ENCODE measurements around the gene RPAP3.
"Not testable (repeated sequence)": the region's sequence is repeated elsewhere in the genome, so short reads cannot be mapped to it uniquely, and the experiment has no call there.

The RPAP3 gene

DNA sequence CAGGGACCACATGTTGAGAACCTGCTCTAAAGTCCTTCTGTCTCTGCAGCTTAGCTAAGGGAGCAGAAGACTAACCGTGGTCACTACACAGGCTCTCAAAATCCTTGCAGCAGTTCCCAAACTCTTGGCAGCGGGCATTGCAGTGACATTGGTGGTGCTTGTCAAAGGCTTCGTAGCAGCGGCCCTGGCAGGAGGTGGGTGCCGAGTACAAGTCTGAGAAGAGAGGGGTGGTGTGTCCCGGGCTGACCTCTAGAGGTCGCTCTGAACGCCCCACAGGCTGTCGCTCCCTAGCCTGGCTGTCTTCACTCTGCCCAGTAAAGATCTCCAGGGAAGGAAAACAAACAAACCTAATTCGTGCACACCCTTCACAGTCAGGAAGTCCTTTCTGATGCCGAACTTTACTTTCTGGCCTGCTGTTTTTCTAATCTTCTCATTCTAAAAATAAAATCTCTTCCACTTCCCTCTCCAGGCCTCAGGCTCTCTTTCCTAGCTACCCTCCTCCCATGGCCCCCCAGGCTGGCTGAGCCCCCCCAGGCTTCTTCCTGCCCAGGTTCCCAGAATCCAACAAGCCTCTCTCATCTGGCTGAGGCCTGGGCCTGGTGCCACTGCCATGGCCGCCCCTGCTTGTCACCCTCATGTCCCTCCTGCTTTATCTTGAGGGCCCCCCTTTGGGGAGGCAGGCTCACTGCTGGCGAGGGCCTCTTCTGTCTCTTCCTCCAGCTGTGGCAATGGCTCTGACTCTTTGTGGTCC is 11.8 kb upstream of the RPAP3 start:
- DNase-seq: peak; percentile 32 to 33

DNA sequence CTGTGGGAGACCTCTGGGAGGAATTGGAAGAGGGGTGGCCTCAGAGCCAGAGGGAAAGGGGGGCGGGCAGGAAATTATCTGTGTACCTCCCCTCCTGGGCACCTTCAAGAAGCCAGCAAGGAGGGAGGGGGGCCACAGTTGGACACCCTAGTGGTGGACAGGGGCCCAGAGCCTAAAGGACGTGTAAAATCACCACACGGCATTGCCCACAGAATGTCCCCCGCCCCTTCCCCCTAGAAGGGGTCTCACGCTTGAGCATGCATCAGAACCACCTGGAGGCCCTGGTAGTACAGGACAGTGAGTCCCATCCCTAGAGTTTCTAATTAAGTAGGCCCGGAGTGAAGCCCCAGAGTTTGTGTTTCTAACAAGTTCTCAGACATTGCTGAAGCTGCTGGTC is 11.2 kb upstream of the RPAP3 start:
- DNase-seq: no peak

DNA sequence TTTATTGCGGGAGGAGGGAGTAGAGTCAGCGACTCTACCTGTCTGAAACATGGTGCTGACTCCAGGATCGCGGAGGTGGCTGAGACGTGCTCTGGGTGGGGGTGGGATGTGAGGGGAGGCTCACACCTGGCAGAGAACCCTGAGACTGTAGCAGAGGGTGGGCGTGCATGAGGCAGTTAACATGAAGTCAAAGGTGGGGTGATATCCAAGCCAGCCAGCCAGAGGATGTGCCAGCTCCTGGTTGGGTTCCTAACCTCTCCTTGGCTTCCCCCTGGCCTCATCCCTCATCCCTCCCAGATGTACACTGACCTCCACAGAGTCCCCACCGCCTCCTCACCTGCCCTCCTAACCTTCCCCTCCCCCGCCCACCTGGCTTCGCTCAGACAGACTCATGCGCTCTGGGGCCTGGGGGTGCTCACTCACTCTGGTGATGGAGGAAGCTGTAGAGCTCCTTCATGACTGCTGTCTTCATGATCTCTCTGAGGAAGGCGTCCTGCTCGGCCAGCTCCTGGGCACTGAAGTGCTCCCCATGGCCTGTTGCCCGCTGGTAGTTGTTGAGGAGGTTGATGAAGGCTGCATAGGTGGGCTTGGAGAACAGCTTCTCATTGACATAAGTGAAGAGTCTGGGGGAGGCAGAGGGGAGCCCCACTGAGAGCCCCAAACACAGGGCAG is 10.2 kb upstream of the RPAP3 start:
- no peak for DNase-seq

DNA sequence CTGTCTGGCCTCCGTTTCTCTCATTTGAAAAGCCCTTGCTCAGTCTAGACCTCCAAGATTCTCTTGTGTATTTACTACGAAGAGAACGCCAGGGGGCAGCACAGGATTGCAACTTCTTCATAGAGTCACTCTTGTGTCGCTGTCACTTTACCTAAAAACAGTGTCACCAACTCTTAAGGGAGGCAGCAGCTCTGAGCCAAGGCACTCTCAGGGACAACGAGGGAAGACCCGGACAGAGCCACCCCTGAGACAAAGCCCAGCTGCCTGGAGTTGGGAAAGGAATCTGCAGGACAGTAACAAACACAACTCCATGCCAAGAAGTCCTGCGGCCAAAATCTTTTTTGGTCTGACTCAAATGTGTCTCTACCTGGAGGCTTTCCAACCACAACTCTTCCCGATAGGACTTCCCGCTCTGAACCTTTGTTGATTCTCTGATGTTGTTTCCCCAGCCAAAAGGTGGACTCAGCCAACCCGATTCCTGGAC is 9.6 kb upstream of the RPAP3 start:
- peak; percentile 79 to 81 for DNase-seq

DNA sequence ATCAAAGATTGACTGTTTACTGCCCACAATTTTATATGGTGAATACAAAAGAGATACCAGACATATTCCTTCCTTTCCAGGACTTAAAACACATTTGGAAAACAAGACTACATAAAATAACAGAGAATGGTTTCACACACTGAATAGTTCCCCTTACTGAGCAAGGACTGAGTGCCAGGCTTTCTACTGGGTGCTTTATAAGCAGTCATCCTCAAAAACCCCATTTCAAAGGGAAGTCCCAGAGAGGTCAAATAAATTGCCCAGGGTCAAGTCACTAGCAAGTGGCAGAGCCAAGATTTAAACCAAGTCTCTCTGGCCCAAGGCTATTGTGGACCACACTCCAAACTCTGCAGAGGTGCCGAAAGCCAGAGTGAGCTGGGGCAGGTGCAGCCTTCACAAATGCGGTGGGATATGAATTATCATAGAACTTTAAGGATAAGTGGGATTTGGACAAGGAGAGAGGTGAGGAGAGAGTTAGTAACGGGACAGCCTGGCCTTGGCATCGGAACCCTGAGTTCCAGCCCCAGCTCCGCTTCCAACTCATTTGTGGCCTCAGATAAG is 9.1 kb upstream of the RPAP3 start:
- DNase-seq: no peak

DNA sequence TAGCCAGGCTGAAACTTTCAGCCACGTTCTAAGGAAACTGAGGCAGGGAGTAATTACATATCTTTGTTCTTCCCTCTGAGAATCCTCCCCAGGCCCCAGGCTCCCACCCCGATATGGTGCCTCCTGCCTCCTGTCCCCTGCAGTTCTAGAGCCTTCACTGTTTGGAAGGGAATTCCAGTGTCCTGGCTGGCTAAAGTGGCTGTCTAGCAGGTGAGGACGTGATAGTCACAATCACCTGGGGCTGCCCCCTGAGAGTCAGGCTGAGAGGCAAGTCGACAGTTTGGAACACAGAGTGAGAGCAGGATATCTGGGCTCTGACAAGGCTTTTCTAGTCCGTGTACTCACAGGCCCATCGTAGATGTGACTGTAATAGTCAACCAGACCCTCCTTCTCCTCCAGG is 6.3 kb upstream of the RPAP3 start:
- DNase-seq: no peak

DNA sequence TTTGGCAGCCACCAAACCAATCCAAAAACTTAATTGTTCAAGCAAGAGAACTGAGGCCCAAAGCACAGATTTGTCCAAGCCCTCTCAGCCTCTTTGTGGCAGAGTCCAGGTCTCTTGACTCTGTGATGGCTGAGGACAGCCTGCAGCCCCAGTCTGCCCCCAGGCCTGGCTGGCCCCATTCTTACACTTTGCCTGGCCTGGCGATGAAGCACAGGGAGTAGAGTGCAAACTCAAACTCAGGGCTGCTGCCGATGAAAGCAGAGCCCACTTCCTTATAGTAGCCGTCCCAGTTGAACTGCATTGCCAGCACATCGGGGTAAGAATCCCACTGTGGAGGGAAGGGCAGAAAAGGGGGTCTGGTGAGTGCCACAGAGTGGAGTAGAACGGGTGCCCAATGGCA is 5.6 kb upstream of the RPAP3 start:
- DNase-seq: no peak

DNA sequence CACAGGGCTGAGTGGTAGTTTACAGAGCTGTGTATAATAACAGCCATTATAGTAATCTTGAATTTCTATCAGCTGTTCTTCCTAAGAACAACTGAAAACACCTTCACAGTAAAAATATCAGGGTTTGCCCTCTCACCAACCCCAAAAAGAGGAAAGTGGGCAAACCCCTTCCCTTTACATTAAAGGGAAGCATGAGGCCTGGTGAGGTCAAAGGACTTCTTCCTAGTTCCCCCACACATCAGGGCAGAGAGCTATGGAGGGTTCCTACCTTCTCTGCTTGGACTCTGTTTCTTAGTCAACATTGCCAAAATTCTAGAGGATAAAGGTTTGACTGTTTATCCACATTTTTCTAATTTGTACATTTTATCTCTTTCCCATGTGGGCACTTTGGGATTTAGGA is 4.4 kb upstream of the RPAP3 start:
- DNase-seq: no peak

DNA sequence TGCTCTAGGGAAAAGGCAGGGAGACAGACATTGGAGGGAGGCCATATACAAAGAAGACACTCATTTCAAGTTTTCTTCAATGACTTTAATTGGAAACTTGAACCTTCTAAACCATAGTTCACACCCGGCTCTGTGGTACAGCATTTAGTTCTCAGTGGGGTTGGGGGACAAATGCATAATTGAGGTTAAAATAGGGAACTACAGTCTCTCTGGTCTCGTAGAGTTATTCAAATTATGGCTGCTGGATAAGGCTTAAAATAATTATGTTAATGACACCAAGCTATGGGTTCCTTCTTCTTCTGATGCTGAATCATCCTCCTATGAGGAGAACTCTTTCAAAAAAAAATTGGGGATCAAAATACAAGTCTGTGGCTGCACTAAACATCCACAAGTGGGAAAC is 3.8 kb upstream of the RPAP3 start:
- no peak for DNase-seq

DNA sequence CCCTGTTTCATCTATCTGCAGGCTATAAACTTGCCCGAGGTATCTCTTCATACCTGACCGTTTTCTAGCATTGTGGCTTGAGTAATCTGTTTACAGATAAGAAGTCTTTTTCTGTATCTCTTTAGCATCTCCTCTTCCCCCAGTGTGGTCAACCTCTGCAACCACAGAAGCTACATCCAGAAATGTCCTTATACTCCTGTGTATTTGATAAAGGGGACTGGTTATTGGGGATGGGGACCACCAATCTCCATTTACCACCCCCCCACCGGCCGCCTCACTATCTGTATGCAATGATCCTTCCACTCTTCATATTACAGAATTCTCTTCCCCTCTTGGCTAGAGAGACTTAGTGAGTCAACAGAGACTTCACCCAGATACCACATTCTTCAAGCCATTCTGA is 3.4 kb upstream of the RPAP3 start:
- DNase-seq: no peak

DNA sequence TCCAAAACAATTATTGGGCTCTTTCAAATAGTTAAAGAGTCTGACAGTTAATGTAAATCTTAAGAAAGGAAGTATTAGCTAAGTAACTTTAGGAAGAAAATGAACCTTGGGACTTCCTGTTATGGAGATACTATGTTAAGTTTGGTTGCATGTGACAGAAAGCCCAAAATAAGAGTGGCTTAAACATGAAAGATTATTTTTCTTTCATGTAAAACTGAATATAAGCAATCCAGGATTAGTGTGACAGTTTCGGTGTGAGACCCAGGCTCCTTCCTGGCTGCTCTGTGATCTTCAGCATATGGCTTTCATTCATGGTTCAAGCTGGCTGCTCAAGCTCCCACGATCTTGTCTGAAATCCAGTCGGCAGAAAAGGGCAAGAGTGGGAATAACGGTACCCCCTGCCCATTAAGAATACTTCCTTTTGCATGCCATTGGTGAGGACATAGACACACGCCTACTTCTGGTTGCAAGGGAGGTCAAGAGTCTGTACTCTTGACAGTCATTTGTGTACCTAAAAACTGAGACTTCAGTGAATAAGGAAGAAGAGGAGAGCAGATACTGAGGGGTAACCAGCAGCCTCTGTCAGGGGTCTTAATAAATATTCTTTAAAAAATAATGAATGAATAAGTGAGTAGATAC is 2.2 kb upstream of the RPAP3 start:
- DNase-seq: no peak

DNA sequence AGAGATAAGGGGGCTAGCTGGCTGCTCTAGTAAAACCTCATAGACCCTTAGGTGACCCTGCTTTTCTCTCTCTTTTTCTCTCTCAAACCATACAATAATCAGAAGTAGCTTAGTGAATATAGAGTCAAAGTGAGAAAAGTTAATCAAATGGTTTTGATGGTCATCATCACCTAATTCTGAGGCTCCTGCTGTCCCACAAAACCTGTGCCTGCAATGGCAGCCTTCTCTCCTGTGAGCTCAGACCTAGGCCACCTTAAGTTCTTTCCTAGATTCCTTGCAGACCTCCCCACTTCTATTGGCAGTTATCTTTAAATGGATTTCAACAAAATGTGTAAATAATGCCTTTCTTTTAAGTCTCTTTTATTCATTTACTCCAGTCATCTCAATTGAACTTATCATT is 1.5 kb upstream of the RPAP3 start:
- no peak for DNase-seq

DNA sequence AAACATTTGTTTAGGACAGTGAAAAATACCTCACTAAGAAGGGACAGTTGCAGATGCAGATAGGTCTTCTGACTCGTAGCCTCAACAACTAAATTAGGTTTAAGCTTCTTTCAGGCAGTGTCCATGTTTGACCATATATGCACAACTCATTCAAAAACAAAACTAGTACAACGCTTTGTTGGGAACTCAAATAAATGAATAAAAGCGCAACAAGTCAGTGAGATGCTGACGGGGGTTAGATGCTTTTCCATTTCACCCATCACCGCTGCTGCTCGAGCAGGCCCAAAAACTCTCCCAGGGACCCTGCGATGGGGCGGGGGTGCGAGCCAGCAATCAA is 633 bp downstream of the RPAP3 start:
- no peak for DNase-seq

DNA sequence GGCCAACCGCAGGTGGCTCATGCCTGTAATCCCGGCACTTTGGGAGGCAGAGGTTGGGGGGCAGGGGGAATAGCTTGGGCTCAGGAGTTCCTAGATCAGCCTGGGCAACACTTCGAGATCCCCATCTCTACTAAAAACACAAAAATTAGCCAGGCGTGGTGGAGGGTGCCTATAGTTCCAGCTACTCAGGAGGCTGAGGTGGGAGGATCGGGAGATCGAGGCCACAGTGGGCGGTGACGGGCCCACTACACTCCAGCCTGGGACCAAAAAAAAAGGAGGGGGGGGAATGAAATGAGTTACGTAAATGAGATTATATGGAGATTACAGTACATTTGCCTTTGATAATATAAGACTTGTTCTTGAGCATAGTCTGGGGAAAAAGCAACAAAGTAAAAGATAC is 1.1 kb downstream of the RPAP3 start:
- no peak for DNase-seq

DNA sequence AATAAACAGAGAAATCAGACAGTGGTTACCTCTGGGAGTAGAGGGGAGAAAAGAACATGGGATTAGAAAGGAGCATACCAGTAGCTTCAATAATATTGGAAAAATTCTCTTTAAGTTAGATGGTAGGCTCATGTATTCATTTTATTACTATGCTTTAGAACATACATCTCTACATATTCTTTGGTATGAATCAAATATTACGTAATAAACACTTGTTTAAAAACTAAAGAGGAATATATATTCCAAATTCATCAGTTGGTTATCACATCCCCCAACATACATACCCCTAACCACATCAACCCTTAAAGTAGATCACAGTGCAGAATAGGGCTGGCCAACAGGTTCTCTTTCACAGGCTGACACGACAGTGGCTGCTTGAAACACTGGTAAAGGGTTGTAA is 5.6 kb downstream of the RPAP3 start:
- no peak for DNase-seq

DNA sequence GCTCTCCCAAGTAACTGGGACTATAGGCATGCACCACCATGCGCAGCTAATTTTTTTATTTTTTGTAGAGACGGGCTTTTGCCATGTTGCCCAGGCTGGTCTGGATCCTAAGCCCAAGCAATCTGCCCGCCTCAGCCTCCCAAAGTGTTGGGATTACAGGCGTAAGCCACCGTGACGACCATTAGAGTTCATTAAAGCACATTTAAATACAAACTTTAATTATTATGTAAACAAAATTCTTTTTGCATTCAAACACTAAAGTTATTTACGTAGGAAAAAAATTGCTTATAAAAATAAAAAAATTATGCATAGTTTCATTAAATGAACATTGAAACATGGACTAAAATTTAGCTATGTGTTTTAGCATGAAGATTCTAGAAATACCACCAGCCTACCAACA is 7.2 kb downstream of the RPAP3 start:
- DNase-seq: no peak

DNA sequence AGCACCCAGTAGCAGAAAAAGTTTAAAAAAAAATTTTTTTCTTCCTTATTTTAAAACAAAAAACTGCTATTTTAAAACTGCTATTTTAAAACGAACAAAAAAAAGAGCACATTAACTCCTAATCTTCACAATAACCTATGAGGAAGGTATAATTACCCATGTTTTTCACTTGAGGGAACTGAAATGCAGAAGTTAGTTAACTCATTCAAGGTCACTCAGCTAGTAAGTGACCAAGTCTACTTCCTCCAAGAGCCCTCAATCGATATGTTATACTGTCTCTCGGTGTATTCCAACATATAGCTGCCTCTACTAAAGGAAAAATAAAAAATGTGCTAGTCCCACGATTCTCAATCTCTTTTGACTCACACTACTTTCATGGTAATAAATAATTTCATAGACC is 7.8 kb downstream of the RPAP3 start:
- DNase-seq: no peak

DNA sequence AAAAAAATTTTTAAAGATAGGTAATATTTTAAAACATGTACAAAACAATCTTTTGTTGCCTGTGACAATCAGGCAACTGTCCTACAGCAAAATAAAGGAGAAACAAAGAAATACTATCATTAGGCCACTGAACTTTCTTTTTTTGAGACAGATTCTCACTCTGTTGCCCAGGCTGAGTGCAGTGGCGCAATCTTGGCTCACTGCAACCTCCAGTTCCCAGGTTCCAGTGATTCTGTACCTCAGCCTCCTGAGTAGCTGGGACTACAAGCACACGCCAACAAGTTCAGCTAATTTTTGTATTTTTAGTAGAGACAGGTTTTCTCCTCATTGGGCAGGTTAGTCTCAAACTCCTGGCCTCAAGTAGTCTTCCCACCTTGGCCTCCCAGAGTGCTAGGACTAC is 16.6 kb downstream of the RPAP3 start:
- no peak for DNase-seq

DNA sequence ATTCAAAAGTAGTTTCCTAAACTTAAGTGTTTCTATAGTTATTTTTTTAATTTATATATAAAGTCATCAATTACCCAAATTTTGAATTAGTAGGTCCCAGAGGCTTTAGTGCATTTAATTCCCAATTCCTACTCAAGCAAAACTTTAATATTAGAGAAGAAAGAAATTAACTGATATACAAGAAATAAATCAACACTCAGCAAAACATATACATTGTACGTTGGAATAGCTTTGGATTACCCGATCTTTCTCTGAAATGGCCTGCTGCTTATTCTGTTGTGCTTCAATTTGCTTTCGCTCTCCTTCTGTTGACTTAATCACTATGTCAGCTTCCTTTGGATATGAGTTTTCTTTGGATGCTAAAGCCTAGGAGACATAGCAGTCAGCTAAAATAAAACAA is 18.2 kb downstream of the RPAP3 start:
- no peak for DNase-seq

DNA sequence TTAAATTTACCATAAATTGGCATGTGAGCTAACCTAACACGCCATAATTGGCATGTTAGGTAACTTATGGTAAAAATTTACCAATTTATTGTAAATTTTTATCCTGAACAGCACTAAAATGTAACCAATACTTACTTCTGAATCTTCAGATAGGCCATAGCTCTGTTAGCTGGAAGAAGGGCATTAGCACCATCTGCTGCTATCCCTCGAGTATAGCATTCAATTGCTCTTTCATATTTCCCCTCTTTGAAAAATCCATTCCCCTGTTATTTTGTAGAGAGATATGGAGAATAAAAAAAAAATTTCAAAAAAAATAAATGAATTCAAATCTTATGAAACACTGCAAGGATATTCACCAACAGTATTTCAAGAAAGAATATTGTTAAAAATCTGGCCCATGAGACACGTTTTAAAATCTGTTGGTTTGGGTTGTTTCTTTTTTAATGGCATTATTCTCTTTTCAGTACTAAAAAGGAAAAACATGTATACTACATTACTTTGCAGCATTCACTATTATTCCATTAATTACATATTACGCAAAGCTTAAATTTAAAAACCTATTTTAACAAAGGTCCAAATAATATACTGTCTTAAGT is 19.1 kb downstream of the RPAP3 start:
- DNase-seq: peak in 1 of 2 donors; percentile 22

DNA sequence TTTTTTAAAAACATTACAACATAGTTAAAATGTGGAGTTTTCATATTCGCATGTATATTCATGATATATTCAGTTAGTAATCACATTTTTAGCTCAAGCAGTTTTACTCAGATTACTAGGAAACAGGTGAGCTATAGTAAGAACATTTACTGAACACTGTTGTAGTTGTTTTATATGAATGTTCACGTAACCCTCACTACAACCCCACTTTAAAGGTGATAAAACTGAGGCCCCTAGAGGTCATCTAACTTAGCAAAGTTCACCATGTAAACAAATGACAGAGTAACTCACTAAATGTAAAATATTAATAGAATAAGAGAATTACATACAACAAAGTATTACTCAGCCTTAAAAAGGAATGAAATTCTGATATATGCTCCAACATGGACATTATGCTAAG is 26.0 kb downstream of the RPAP3 start:
- no peak for DNase-seq

DNA sequence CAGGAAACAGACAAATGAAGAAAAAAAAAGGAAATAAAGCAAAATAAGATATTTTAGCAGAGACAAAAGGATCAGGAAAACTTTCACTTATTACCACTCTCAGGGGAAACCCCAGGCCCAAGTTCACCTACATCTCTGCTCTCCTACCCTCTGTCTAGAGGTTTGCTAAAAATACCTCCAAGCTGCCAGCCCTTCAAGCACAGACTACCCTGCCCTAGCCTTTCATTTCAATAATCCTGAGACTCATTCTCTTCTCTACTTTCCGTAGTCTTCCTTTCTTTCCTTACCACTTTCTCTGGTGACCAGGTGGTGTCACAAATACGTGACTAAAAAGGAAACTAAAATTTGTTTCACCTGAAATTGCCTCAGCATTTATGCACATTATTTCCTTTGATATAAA is 33.8 kb downstream of the RPAP3 start:
- DNase-seq: no peak

DNA sequence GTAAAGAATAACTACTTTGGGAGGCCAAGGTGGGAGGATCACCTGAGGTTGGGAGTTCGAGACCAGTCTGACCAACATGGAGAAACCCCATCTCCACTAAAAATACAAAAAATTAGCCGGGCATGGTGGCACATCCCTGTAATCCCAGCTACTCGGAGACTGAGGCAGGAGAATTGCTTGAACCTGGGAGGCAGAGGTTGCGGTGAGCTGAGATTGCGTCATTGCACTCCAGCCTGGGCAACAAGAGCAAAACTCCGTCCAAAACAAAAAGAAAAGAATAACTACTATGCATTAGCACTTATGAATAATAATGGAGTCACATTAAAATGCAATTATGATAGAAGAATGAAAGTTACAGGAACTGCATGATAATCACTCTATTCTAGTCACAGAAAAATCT is 37.9 kb downstream of the RPAP3 start:
- DNase-seq: not testable (repeated sequence)

Data from activated CD4-positive, alpha-beta T cell treated with anti-CD3 and anti-CD28 coated beads for 4 hours (primary cell).